Measurements from ENCODE around the gene SFXN2. TPM values are rescaled to one million over a fixed set of nuclear protein-coding genes. Genes with fewer than 3 reads are reported as not detected.
A peak's percentile ranks its signal among the peaks of the same experiment; 100 is the strongest.

SFXN2 gene
- total RNA-seq, 4 donors from 2014 or later: 1.2 to 16.9 (median 8.5) TPM

GRCh38 chr10:102779680-102780526, 65.5 kb downstream of the SFXN2 start:
- H3K27me3 ChIP-seq: no peaks in the 10 kb centered on the region
- H3K36me3 ChIP-seq: no peaks in the 10 kb centered on the region
- DNase-seq: peak in 1 of 2 donors; percentile 39
- intact Hi-C loops (cut with DNase I; ENCODE audit: low total_unique reads): no loop called here
- H3K4me3 ChIP-seq: no peak overlapping the region
- H3K9me3 ChIP-seq: no peaks in the 10 kb centered on the region
- TF ChIP-seq CTCF (IDR thresholded peaks at IDR 0.05) (no peak), POLR2A (IDR thresholded peaks at IDR 0.05) (no peak)
- peak overlapping the region; percentile 89 to 96 for H3K27ac ChIP-seq
- H3K4me1 ChIP-seq: peaks cover 26 to 36% of the 10 kb centered on the region in 2 donors

- H3K27me3 ChIP-seq: no peaks in the 10 kb centered on the region
- DNase-seq: no peak
- H3K9me3 ChIP-seq: no peaks in the 10 kb centered on the region
- TF ChIP-seq CTCF (IDR thresholded peaks at IDR 0.05): no peak
- no peak for TF ChIP-seq POLR2A (IDR thresholded peaks at IDR 0.05)
- no peak overlapping the region for H3K4me3 ChIP-seq
- no peaks in the 10 kb centered on the region for H3K36me3 ChIP-seq
- peak overlapping the region; percentile 87 to 89 for H3K27ac ChIP-seq
- intact Hi-C loops (cut with DNase I; ENCODE audit: low total_unique reads): no loop called here
- peaks cover 26 to 36% of the 10 kb centered on the region in 2 donors for H3K4me1 ChIP-seq
Observed at GRCh38 chr10:102780527-102780808, 66.0 kb downstream of the SFXN2 start.

GRCh38 chr10:102781090-102781920, 66.9 kb downstream of the SFXN2 start:
- peaks cover 32 to 36% of the 10 kb centered on the region in 2 donors for H3K4me1 ChIP-seq
- peak overlapping the region; percentile 87 to 89 for H3K27ac ChIP-seq
- no peaks in the 10 kb centered on the region for H3K9me3 ChIP-seq
- H3K36me3 ChIP-seq: no peaks in the 10 kb centered on the region
- intact Hi-C loops (cut with DNase I; ENCODE audit: low total_unique reads): no loop called here
- TF ChIP-seq CTCF (IDR thresholded peaks at IDR 0.05) (no peak), POLR2A (IDR thresholded peaks at IDR 0.05) (no peak)
- no peak overlapping the region for H3K4me3 ChIP-seq
- no peak for DNase-seq
- no peaks in the 10 kb centered on the region for H3K27me3 ChIP-seq

- intact Hi-C loops (cut with DNase I; ENCODE audit: low total_unique reads): no loop called here
- Histone ChIP-seq H3K4me1 (peaks cover 32 to 40% of the 10 kb centered on the region in 2 donors), H3K27ac (peak overlapping the region; percentile 87 to 89)
Observed at GRCh38 chr10:102781921-102782557, 67.6 kb downstream of the SFXN2 start.

More at GRCh38 chr10:102781921-102782557, 67.6 kb downstream of the SFXN2 start:
- TF ChIP-seq CTCF (IDR thresholded peaks at IDR 0.05) (no peak), POLR2A (IDR thresholded peaks at IDR 0.05) (no peak)
- no peaks in the 10 kb centered on the region for H3K36me3 ChIP-seq
- H3K9me3 ChIP-seq: no peaks in the 10 kb centered on the region
- H3K4me3 ChIP-seq: peak overlapping the region in 1 of 2 donors; percentile 3
- no peaks in the 10 kb centered on the region for H3K27me3 ChIP-seq
- DNase-seq: no peak

Data from uterus (tissue), 4 donors.